Measurements from ENCODE around the gene CHCHD3.

- TF ChIP-seq CTCF (conservative IDR thresholded peaks at IDR 0.05), result no peak
- no peak for TF ChIP-seq EZH2 (IDR thresholded peaks at IDR 0.05; ENCODE audit: low read depth)
Measured at GRCh38 chr7:133029463-133029862, 52.4 kb downstream of the CHCHD3 start.

Data from PC-9 (cell line).